Measurements from ENCODE around the gene CFAP107.

Gene CFAP107

DNA sequence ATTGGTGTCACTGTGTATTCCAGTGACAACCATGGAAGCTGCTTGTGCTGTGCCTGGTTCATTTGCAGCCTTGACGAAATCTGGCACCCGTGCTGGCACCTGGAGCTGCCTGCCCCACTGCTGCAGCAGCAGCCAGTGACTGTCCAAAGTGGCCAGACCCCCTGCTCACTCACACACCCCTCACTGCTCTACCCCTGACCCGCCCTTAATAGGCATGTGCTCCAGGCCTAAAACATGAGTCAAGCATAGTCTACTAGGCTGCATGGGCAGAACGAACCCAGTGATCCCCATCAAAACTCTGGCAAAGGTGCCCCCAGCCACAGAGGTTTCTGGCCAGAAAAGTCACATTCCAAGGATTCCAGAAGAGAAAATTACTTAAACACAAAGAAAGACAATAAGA lies 52.9 kb downstream of the CFAP107 start:
- POLR2A ChIA-PET: no interaction called here
- CTCF ChIA-PET: no interaction called here
- DNase-seq (ENCODE audit: extremely low spot score): no peak
- TF ChIP-seq FOXA1 (IDR thresholded peaks at IDR 0.05) (no peak), L3MBTL2 (conservative IDR thresholded peaks at IDR 0.05) (no peak), TARDBP (IDR thresholded peaks at IDR 0.05) (no peak), SUZ12 (IDR thresholded peaks at IDR 0.05) (no peak), LEF1 (IDR thresholded peaks at IDR 0.05; ENCODE audit: borderline replicate concordance) (no peak), NFRKB (IDR thresholded peaks at IDR 0.05) (no peak), PKNOX1 (IDR thresholded peaks at IDR 0.05) (no peak), ELF4 (IDR thresholded peaks at IDR 0.05) (no peak)

- TF ChIP-seq BHLHE40 (IDR thresholded peaks at IDR 0.05; ENCODE audit: borderline replicate concordance) (no peak), HDGF (IDR thresholded peaks at IDR 0.05; ENCODE audit: borderline replicate concordance) (no peak)
- DNase-seq (ENCODE audit: extremely low spot score): no peak
- CTCF ChIA-PET: no interaction called here
- POLR2A ChIA-PET: no interaction called here
Observed at GRCh38 chr1:12799730-12800129, 53.7 kb downstream of the CFAP107 start.

- POLR2A ChIA-PET: no interaction called here
- CTCF ChIA-PET: no interaction called here
- no peak for DNase-seq (ENCODE audit: extremely low spot score)
- TF ChIP-seq FOXM1 (IDR thresholded peaks at IDR 0.05; ENCODE audit: borderline replicate concordance) (no peak), ELF4 (IDR thresholded peaks at IDR 0.05) (no peak), TARDBP (IDR thresholded peaks at IDR 0.05) (no peak), FOXK2 (IDR thresholded peaks at IDR 0.05) (no peak), ZNF384 (IDR thresholded peaks at IDR 0.05) (no peak), L3MBTL2 (conservative IDR thresholded peaks at IDR 0.05) (no peak), LEF1 (IDR thresholded peaks at IDR 0.05; ENCODE audit: borderline replicate concordance) (no peak), BHLHE40 (IDR thresholded peaks at IDR 0.05; ENCODE audit: borderline replicate concordance) (no peak), SUZ12 (IDR thresholded peaks at IDR 0.05) (no peak), HDGF (IDR thresholded peaks at IDR 0.05; ENCODE audit: borderline replicate concordance) (no peak), ARNT (IDR thresholded peaks at IDR 0.05) (no peak), SP1 (IDR thresholded peaks at IDR 0.05) (no peak), CTBP1 (IDR thresholded peaks at IDR 0.05; ENCODE audit: borderline replicate concordance) (no peak)
Observed at GRCh38 chr1:12809933-12810332, 63.9 kb downstream of the CFAP107 start.

DNA sequence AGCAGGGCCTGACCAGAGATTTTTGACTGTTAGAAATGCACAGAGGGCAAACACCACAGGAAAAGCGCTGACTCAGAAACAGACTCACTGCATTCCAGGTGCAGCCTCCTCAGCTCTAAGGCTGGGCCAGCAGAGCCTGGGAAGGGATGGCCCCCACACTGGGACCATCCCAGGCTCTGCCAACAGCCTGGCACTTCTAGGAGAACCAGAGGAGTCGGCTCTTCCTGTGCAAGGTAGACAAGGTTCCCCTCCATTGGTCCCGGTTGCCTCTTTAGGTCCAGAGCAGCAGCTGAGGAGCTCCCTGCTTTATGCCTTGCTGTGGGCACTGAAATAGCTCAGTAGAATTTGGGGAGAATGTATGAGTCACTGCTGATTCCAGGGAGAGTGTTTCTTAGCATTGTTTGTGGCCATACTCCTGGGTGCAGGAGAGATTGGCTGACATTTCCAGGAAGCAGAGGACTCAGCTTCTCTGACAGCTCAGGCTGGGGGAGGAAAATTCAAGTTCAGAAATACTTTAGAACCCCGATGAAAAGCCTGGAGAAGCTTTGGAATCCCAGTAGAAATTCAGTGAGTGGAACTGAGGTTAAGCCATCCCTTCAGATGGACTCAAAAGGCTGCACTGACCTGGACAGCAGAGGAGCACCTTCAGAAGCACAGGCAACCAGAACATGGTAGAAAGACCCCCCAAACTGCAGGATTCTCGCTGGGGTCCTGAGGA lies 64.8 kb downstream of the CFAP107 start:
- no peak for TF ChIP-seq FOXK2 (IDR thresholded peaks at IDR 0.05)
- TF ChIP-seq ZNF384 (IDR thresholded peaks at IDR 0.05): no peak
- no peak for TF ChIP-seq LEF1 (IDR thresholded peaks at IDR 0.05; ENCODE audit: borderline replicate concordance)
- TF ChIP-seq ARNT (IDR thresholded peaks at IDR 0.05): no peak
- TF ChIP-seq L3MBTL2 (conservative IDR thresholded peaks at IDR 0.05): no peak
- TF ChIP-seq HDGF (IDR thresholded peaks at IDR 0.05; ENCODE audit: borderline replicate concordance): no peak
- ChIA-PET POLR2A (no interaction called here), CTCF (no interaction called here)
- no peak for DNase-seq (ENCODE audit: extremely low spot score)

DNA sequence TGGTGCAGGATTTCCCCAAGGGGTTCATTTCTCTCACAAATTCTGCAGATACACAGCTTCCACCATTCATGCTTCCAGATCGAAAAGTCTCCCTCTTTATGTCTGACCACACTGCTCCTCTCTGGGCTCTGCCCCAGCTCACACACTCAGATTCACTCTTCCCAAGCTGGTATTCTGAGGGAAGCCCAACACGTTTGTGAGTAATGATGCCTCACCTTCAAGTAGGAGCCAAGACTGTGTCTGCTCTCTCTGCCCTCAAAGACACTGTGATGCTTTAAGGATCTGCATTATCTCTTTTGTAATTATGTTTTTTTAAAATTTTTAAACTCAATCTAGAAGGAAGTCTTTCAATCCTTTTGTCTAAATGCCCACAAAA lies 65.4 kb downstream of the CFAP107 start:
- ChIA-PET CTCF (no interaction called here), POLR2A (no interaction called here)
- TF ChIP-seq L3MBTL2 (conservative IDR thresholded peaks at IDR 0.05): no peak
- TF ChIP-seq CTBP1 (IDR thresholded peaks at IDR 0.05; ENCODE audit: borderline replicate concordance): no peak
- no peak for TF ChIP-seq FOXK2 (IDR thresholded peaks at IDR 0.05)
- no peak for TF ChIP-seq HDGF (IDR thresholded peaks at IDR 0.05; ENCODE audit: borderline replicate concordance)
- no peak for TF ChIP-seq LEF1 (IDR thresholded peaks at IDR 0.05; ENCODE audit: borderline replicate concordance)
- TF ChIP-seq TARDBP (IDR thresholded peaks at IDR 0.05): no peak
- no peak for TF ChIP-seq ARNT (IDR thresholded peaks at IDR 0.05)
- TF ChIP-seq BHLHE40 (IDR thresholded peaks at IDR 0.05; ENCODE audit: borderline replicate concordance): no peak
- TF ChIP-seq FOXA1 (IDR thresholded peaks at IDR 0.05): no peak
- no peak for TF ChIP-seq ELF4 (IDR thresholded peaks at IDR 0.05)
- TF ChIP-seq ZNF384 (IDR thresholded peaks at IDR 0.05): no peak
- TF ChIP-seq PKNOX1 (IDR thresholded peaks at IDR 0.05): no peak
- TF ChIP-seq SP1 (IDR thresholded peaks at IDR 0.05): no peak
- no peak for TF ChIP-seq SUZ12 (IDR thresholded peaks at IDR 0.05)
- no peak for TF ChIP-seq FOXM1 (IDR thresholded peaks at IDR 0.05; ENCODE audit: borderline replicate concordance)
- no peak for TF ChIP-seq NFRKB (IDR thresholded peaks at IDR 0.05)
- no peak for DNase-seq (ENCODE audit: extremely low spot score)
